Panc1 (cell line): ENCODE results near the gene NDUFS4.
"Not testable (repeated sequence)": the region's sequence is repeated elsewhere in the genome, so short reads cannot be mapped to it uniquely, and the experiment has no call there.

Experiments
- SIN3A ChIP-seq: IDR thresholded peaks from 2 replicates; pipeline ENCODE4 v1.6.1; 2012; ENCODE audit warnings: low read depth, mild to moderate bottlenecking, low read length, moderate library complexity, borderline replicate concordance; ENCODE audit not compliant: insufficient read depth
- TF ChIP-seq, protein P1 (sequence below): fragments of 450-650 bp; IDR thresholded peaks from 2 replicates; pipeline ENCODE4 v1.5.1; 2017; ENCODE audit warnings: mild to moderate bottlenecking

DNA sequence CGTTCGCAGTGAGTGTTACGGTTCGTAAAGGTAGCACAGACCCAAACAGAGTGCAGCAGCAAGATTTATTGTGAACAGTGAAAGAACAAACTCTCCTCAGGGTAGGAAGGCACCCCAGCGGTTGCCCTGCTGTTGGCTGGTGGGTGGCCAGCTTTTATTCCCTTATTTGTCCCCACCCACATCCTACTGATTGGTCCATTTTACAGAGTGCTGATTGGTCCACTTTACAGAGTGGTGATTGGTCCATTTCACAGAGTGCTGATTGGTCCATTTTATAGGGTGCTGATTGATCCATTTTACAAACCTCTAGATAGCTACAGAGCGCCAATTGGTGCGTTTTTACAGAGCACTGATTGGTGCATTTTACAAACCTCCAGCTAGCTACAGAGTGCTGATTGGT, 19.7 kb upstream of the NDUFS4 start:
- not testable (repeated sequence) for TF ChIP-seq SIN3A
- TF ChIP-seq, protein P1, sequence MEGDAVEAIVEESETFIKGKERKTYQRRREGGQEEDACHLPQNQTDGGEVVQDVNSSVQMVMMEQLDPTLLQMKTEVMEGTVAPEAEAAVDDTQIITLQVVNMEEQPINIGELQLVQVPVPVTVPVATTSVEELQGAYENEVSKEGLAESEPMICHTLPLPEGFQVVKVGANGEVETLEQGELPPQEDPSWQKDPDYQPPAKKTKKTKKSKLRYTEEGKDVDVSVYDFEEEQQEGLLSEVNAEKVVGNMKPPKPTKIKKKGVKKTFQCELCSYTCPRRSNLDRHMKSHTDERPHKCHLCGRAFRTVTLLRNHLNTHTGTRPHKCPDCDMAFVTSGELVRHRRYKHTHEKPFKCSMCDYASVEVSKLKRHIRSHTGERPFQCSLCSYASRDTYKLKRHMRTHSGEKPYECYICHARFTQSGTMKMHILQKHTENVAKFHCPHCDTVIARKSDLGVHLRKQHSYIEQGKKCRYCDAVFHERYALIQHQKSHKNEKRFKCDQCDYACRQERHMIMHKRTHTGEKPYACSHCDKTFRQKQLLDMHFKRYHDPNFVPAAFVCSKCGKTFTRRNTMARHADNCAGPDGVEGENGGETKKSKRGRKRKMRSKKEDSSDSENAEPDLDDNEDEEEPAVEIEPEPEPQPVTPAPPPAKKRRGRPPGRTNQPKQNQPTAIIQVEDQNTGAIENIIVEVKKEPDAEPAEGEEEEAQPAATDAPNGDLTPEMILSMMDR, result not testable (repeated sequence)
